Measurements from ENCODE around the gene RBBP8NL.

Gene RBBP8NL

GRCh38 chr20:62362590-62362940, 64.8 kb downstream of the RBBP8NL start:
- no peak for TF ChIP-seq ZFP30 (CRISPR knock-in tag; IDR thresholded peaks at IDR 0.05)
- no peak for TF ChIP-seq GLIS3 (CRISPR knock-in tag; IDR thresholded peaks at IDR 0.05)
- TF ChIP-seq BACH2 (CRISPR knock-in tag; IDR thresholded peaks at IDR 0.05; ENCODE audit: borderline replicate concordance), result no peak
- TF ChIP-seq POU6F1 (CRISPR knock-in tag; IDR thresholded peaks at IDR 0.05; ENCODE audit: borderline replicate concordance, low read depth), result no peak
- no peak for TF ChIP-seq ZNF565 (CRISPR knock-in tag; conservative IDR thresholded peaks at IDR 0.05; ENCODE audit: low read depth)
- no peak for TF ChIP-seq PATZ1 (CRISPR knock-in tag; IDR thresholded peaks at IDR 0.05; ENCODE audit: borderline replicate concordance)
- TF ChIP-seq ISL1 (CRISPR knock-in tag; IDR thresholded peaks at IDR 0.05), result no peak
- TF ChIP-seq ARNTL (CRISPR knock-in tag; IDR thresholded peaks at IDR 0.05; ENCODE audit: borderline replicate concordance, low read depth), result no peak
- no peak for TF ChIP-seq ZNF8 (CRISPR knock-in tag; IDR thresholded peaks at IDR 0.05)
- TF ChIP-seq ZC3H10 (CRISPR knock-in tag; IDR thresholded peaks at IDR 0.05), result no peak
- TF ChIP-seq TOX (CRISPR knock-in tag; IDR thresholded peaks at IDR 0.05; ENCODE audit: borderline replicate concordance), result no peak
- TF ChIP-seq CSRNP3 (CRISPR knock-in tag; IDR thresholded peaks at IDR 0.05), result no peak
- no peak for TF ChIP-seq ESRRG (CRISPR knock-in tag; IDR thresholded peaks at IDR 0.05)
- ATAC-seq, result no peak

GRCh38 chr20:62361799-62362589, 65.3 kb downstream of the RBBP8NL start:
- no peak for ATAC-seq
- TF ChIP-seq RARB (CRISPR knock-in tag; IDR thresholded peaks at IDR 0.05) (no peak), ISL1 (CRISPR knock-in tag; IDR thresholded peaks at IDR 0.05) (no peak), ARNTL (CRISPR knock-in tag; IDR thresholded peaks at IDR 0.05; ENCODE audit: borderline replicate concordance, low read depth) (no peak), CREB5 (CRISPR knock-in tag; IDR thresholded peaks at IDR 0.05; ENCODE audit: low read depth) (no peak), ESRRG (CRISPR knock-in tag; IDR thresholded peaks at IDR 0.05) (no peak), ZNF8 (CRISPR knock-in tag; IDR thresholded peaks at IDR 0.05) (no peak), TCF4 (CRISPR knock-in tag; IDR thresholded peaks at IDR 0.05; ENCODE audit: borderline replicate concordance) (no peak), BACH2 (CRISPR knock-in tag; IDR thresholded peaks at IDR 0.05; ENCODE audit: borderline replicate concordance) (no peak), TSHZ2 (CRISPR knock-in tag; IDR thresholded peaks at IDR 0.05) (no peak), ZFP3 (CRISPR knock-in tag; IDR thresholded peaks at IDR 0.05) (no peak), OSR1 (CRISPR knock-in tag; IDR thresholded peaks at IDR 0.05) (no peak), TOX (CRISPR knock-in tag; IDR thresholded peaks at IDR 0.05; ENCODE audit: borderline replicate concordance) (no peak), ZNF70 (CRISPR knock-in tag; IDR thresholded peaks at IDR 0.05) (no peak), ZC3H10 (CRISPR knock-in tag; IDR thresholded peaks at IDR 0.05) (no peak), PATZ1 (CRISPR knock-in tag; IDR thresholded peaks at IDR 0.05; ENCODE audit: borderline replicate concordance) (no peak), GLIS3 (CRISPR knock-in tag; IDR thresholded peaks at IDR 0.05) (no peak), CSRNP3 (CRISPR knock-in tag; IDR thresholded peaks at IDR 0.05) (no peak), PPARA (CRISPR knock-in tag; IDR thresholded peaks at IDR 0.05; ENCODE audit: borderline replicate concordance) (no peak), ZFP30 (CRISPR knock-in tag; IDR thresholded peaks at IDR 0.05) (no peak), CSDC2 (CRISPR knock-in tag; IDR thresholded peaks at IDR 0.05) (no peak)

All from SK-N-SH treated with all-trans-retinoic acid at 6 μM for 48 hours (cell line).